ENCODE results near the gene CAMTA1.

CAMTA1 gene

DNA sequence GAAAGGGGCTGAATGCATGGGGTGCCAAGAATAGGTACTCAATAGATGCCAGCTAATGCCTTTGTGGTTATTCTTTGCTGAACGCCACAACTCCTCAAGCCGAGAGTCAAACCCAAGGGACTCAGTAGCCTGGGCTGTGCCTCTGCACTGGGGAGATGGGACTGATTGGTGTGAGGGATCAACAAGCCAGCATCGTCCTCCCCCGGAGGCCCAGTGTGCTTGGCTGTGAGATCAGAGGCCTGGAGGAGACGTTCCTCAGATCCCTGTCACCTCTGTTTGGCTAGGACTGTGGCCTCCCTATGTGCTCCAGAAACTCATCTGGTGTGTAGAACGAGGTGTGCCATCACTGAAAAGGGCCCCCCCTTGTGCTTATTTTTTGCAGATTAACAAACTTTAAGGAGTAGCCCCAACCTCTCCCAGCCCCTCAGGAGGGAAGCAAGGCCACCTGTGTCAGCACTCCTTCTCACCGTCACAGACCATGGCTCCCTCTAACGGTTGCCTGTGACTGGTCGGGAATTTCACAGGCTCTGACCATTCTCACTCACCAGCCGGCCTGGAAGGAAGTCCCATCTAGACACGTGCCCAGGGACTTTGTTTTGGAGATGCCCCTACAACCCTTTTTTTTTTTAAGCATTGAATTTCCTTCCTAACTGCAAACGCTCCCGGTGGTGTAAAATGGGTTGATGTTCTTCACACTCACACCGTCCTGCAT, 791.8 kb downstream of the CAMTA1 start:
- no peak for DNase-seq (ENCODE audit: low read depth)

DNA sequence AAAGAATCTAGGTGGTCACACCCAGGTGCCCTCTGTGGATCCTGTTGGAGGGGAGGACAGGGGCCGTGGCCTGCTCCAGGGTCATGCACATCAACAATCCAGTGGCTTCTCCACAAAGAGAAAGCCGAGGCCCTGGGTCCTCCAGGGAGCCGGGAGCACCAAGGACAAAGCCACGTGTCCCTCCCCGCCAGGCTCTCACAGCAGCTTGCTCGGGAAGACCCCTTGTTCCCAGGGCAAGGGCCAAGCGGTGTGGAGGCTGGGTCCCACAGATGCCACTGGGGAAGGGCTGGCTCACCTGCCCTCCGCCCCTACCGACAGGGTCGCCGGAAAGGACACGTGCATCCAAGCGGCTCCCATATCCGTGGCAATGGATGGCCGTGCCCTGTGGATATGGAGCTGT, 793.0 kb downstream of the CAMTA1 start:
- no peak for DNase-seq (ENCODE audit: low read depth)

DNA sequence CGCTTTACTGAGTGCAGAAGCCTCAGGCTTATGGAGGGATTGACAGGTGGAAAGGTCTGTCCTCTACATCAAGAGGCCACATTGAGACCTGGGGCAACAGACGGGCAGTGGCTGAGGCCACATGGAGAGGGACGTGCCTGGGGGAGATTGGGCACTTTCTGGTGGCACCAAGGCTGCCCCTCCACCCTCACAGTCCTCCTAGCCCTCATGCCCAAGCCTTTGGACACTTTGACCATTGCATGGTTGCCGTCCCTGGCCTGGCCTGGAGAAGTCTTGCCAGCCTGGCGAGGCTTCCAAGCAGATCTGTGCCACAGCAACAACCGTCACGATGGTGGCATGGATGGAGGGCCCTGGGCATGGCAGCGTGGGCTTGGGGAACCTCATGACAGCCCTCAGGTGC, 793.8 kb downstream of the CAMTA1 start:
- no peak for DNase-seq (ENCODE audit: low read depth)

DNA sequence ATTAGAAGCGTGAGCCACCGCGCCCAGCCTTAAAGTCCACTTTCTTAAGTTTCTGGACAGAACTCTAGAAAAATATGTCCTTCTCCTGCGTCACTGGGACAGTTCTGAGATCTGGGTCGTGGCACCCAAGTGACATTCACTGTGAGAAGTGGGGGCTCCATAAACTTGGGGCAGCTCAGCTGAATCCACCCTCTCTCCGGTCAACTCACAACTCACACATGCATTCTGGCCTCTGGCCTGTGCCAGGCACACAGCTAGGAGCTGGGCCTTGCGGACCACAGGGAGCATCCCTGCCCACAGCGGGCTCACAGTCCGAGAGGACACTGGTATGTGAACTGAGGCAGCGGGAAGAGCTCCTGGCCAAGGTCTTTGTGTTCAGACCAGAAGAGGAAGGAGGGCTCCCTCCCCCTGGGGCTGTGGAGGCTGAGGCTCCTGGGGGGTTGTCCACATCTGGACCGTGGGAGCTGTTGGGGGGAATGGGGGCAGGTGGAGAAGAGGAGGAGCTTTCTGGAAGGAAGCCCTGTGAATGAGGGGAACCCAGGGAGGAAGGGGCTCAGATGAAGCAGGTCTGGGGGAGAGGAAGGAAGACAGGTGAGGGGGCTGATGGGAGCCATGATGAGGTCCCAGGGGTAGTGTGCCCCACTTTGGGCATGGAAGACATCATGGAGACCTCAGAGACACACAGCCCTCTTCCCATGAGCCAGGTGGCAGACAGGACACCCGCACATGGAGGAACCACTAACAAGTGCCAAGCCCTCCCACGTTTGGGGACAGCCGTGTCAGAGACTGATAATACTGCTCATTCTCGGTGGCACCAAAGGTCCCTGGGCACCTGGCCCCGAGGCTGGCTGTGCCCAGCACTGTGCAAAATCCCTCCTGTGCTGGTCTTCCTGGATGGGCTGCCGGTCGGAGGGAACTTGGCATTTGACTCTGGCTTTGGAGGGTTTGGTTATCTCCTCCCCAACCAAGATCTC, 794.9 kb downstream of the CAMTA1 start:
- DNase-seq (ENCODE audit: low read depth) = no peak

DNA sequence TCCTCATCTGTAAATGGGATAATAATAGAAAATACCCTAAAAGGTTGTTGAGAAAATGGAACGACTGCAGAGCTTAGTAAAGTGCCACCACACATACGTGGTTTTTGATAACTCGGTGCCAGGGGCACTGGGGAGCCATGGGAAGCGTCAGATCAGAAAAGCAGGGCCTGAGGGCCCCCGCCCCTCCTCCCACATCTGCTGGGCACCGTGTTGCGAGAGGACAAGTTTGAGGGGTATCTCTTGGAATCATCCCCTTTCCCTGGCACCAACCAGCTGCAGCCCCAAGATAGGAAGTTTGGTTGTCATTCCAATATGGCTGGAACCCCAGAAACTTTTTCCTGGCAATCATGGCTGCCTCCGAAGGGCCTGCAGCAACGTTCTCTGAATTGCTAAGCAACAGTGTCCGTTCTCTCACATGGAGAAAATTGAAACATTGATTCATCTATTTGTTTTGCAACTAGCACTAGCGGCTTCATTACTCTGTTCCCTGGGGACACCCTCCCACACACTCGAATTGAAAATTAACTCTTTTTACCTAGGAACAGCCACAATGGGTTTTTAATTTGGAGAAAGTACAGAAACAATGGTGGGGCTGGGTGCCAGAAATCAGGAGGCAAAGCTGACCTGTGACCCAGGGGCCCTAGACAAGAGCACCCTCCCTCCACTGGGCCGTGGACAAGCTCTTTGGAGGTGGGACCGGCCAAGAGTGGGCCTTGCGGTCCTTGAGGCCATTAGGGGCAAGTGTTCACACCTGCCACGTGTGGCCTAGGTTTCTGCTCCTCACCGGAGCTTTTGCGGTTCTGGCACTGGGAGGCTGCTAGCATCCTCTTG, 795.9 kb downstream of the CAMTA1 start:
- no peak for DNase-seq (ENCODE audit: low read depth)

DNA sequence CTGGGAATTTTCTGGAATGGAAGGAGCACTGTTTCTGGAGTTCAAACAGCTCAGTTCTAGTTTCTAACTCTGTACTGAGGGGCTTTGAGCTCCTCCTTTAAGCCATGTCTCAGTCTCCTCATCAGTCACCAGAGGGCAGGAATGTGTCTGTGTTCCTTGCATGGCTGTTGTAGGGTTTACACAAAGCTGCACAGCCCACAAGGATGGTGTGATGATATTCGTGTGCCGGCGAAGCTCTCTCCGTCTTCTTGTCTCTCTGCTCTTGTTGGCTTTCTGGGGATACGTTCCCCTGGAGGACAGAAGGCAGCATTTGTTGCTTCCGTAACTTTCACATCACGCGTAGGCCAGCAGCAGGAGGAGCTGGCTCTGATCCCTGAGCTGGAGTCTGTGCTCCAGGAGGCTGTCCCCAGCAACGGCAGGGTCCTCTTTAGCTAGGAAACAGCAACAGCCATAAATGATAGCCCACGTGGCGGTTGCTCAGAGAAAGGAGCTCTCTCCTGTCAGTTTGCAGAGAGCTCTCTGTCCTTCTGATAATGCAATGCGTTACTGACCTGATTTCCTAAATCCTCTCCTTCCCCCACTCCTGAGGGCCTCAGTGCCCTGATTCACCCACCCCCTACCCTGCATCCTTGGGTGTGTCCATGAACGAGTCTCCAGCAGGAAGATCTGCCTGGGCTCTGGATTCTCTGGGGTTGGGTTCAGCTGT, 796.7 kb downstream of the CAMTA1 start:
- DNase-seq (ENCODE audit: low read depth) = no peak

DNA sequence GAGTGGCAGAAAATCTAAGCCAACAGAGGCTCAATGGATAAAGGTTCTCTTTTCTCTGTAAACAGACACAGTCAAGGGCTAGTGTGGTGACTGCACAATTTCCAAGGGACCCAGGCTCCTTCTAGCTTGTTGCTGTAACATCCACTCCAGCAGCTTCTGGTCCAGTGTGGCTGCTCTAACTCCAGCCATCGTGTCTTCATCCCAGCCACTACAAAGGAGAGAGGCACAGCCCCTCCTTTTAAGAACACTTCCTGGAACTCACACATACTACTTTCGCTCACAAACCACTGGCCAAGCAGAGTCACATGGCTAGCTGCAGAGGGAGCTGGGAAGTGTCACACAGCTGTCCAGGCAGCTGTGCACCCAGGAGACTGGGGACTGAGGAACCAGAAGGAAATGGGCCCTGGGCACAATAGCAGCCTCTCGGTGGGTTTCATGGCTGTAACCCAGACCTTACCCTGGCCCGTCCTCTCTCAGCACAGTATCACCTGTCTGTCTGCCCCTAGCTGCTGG, 797.3 kb downstream of the CAMTA1 start:
- DNase-seq (ENCODE audit: low read depth) = no peak

DNA sequence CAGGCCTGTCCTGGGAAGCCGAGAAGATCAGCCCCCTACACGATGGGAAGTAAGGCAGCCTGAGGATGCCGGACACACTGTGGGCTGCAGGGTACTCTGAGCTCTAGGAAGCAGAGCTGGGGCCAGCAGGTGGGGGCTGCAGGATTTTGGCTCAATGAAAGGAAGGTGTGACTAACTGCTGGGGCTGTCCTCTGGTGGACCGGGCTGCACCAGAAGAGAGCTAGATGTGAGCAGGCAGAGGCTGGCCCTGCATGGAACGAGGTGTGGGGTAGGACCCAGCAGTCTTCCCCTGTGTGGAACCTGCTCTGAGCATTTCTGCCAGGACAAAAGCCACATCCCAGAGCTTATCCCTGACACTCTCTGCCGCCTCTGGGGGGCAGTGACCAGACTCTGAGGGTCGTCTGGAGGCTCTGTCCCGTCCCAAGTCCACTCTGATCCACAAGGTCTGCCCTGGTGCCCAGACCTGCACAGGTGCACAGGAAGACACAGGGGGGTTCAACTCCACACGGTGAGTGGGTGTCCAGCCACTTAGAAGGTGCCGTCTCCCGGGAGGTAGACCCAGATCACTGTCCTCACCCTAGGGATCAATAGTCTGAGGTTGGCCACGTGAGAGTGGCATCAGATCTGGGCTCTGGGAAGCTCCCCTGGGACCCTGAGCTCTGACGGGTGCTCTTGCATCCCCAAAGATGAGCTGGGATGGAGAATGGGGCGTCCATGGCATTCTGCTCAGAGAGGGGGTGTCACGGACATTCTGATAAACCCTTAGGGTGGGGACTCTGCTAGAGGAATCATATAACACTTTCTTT, 798.2 kb downstream of the CAMTA1 start:
- no peak for DNase-seq (ENCODE audit: low read depth)

DNA sequence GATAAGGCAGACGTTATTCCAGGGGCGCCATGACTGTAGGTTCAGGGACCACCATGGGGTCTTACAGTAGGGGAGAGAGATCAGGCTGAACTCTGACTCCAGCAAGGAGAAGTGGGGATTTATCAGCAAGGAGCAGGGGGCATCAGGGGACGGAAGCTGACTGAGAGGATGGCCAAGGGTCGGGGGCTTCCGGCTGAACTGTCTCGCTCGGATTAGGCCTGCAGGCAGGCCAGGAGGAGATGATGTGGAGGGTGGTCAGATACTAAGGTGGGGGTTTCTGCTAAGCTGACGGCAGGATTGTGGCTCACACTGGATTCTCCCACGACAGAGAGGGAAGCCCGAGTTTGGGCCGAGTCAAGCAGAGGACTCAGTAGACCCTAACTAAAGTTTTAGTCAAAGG, 798.9 kb downstream of the CAMTA1 start:
- DNase-seq (ENCODE audit: low read depth) = no peak

DNA sequence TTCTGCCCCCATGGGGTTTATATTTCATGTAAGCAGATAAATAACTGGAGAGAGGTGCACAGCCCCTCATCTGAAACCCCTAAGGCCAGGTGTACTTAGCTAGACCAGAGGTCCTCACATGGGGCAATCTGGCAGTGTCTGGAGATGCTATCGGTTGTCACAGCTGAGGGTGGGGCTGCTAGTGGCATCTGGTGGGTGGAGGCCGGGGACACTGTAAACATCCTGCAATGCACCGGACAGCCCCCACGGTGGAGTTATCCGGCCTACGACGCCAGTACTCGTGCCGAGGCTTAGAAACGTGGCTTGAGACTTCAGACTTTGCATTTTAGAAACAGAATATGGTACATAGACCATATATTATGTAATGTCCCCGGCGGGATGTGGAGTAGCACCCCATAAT, 799.4 kb downstream of the CAMTA1 start:
- DNase-seq (ENCODE audit: low read depth) = no peak

DNA sequence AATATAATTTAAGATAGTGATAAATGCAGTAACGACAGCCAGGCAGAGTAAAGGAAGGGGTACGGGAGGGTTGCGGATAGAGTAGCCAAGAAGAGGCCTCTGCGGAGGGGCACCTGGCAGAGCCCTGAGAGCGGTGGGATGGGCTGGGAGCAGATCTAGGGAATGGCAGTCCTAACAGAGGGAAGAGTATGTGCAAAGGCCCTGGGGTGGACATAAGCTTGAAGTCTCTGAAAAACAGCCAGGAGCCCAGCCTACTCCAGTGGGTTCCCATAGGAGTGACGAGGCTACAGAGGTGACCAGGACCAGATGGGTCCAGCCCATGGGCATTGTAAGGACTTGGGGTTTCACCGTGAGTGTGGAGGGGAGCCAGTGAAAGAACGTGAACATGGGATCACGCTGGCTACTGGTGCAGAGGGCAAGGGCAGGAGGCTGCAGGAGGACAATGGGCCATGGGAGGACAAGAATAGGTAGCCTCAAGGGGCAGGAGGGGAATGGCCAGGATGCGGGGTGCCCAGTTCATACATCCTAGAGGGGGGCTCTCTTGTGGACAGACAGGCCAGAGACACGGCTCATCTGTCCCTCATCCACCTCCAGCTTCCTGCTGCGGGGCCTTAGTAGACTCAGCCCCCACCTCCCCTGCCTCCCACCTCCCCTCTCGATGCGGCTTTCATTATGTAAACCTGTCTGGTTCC, 800.1 kb downstream of the CAMTA1 start:
- no peak for DNase-seq (ENCODE audit: low read depth)

DNA sequence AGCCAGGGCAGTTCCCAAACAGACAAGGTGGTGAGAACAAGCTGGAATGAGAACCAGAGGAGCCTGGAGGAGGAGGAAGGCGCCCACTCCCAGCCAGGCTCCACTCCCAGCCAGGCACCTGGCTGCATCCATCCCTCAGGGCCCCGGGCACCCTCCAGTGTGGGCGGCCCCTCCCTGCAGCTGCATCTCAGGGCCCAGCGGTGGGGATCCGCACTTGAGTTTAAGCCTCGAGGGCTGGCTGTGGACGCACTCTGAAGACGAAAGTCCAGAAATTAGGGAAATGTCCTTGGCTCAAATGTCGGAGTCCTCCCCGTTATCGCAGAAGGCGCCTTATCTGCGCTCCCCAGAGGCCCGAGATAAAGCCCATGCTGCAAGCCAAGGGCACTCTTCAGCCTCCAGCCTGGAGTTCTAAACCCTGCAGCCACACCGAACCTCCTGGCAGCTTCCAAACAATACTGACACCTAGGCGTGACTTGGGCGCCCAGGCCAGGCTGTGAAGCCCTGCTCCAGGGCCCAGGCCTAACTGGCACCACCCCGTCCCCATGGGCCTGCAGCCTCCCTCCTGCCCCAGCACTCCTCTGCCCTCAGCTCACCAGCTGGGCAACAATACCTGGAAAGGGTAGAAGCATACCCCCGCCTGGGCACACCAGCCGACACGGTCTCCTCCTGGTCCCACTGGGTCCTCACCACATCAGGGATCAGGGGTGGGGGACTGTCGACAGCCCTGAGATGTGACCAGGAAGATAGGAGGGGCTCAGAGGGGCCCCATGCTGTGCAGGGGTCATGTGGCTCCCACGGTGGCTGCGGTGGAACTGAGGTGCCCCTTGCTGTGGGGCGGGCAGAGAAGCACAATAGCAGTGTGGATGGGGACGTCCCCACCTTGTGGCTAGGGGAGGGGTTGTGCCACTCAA, 801.0 kb downstream of the CAMTA1 start:
- DNase-seq (ENCODE audit: low read depth) = no peak

DNA sequence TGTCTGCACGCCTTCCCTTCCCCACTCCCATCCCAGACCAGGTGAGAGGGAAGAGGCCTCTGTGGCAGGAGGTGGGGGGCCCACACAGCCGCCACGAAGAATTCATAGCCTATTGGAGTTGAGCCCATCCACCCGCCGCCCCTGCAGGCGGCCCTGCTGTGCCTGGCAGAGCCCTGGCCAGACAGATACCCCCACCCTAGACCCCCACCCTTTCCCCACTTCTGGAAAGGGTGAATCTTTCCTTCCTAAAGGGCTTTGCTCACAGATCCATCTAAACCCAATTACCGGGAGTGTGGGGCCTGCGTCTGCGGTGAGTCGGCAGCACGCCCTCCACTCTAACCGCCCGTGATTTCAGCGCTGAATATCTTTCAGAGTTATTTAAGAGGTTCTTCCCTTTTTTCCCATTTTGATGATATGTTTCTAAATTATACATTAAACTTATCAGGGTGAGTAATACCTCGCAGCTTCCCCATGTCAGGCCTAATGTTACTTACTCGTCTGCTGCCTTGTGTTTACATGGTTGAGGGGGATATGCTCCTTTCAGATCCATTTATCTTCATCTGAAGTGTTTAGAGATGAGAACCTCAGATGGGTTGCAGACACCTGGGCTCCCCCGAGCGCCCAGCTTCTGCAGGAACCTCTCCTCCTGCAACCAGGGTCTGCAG, 802.0 kb downstream of the CAMTA1 start:
- DNase-seq (ENCODE audit: low read depth) = no peak

DNA sequence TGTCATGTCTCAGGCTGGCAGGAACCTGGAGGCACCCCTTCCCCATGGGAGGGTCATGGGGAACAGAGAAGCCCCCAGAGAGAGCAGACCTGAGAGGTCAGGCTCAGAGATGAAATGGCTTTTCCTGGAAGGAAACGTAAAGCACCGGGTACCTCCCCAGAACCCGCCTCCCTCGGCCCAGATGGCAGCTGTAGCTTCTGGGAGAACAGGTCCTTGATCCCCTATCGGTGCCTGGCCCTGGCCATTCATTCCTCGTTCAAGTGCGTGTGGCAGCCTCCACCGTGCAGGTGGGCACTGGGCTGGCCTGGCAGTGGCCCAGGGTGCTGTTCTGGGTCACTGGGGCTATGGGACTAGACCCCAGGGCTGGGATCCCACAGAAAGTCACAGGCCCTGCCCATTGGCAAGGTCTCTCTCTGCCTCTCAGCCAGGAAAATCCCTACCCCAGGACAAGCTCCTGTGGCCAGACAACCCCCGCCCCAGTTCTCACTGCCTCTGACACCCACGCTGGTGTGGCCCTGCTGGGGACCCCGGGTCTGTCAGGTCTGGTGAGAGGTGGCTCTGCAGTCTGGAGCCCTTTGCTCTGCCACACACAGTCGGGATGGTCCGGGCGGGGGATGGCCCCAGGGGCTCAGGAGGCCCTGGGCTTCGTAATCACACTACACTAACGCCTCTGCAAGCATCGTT, 802.7 kb downstream of the CAMTA1 start:
- no peak for DNase-seq (ENCODE audit: low read depth)

DNA sequence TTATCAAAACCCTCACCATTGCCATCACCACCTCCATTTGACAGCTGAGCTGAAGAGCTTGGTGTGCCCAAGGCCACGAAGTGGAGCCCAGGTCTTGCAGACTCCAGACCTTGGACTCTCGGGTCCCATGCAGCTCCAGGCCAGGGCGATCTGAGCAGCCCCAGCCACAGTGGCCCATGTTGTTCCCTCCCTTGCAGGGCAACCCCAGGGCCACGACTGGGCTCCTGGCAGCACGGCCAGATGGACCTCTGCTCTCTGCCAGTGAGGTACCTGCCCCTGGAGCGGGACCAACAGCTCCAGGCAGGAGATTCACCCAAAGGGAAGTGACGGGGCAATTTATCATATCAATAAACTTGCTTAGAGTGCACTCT, 803.2 kb downstream of the CAMTA1 start:
- DNase-seq (ENCODE audit: low read depth) = no peak

DNA sequence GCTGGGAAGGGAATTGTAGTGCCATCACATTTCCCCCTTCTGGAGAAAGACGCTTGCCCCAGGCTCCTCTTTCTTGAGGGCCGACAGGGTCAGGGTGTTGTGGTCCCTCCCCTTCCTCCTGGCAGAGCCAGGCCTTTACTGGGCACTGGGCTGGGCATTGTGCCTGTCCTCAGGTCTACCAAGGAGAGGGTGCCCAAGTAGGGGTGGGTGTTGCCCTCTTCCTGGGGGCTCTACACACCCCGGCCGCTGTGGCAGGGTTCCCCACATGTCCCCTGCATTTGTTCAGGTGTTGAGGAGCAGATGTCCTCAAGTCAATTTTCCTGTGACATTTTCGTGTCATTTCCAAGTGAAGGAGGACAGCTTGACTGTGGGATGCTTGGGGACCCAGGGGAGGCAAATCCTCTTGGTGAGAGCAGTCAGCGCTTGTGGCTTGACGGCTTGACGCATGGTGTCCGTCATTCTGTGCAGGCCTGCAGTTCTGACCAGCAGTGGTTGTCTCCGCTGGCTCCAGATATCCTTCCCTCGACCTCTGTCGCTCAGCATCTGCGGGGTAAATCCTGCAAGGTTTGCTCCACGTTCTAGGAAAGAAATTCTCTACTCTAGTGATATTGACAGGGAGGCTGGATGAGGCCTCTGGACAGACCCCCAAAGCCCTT, 804.0 kb downstream of the CAMTA1 start:
- DNase-seq (ENCODE audit: low read depth) = no peak

DNA sequence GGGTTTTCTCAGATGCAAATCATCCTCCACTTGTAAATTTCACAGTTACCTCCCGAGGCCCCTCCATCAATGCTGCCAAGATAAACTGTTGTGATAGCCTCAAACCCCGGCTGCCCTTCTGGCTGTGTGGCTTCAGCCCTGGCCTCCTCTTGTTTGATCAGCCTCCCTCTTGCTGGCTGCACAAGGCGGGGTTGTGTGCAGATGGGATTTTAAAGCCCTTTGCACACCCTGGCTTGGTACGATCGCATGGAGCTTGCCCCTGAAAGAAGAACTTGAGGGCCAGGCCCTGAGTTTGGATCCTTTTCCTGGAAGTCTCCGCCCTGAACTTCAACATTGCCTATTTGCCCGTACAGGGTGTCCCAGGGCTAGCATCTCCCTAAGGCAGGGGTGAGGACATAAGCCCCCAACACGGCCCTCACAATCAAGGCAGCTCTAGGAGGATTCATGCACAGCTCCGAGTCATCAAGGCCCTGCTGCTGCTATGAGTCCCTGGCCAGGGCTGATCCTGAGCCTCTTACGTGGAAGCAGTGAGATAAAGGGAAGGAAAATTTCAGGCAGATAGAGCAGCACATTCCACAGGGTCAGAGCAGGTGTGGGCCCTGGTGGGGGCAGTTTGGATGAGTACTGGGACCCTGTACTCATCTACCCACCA, 804.6 kb downstream of the CAMTA1 start:
- no peak for DNase-seq (ENCODE audit: low read depth)
